IMR-90 (cell line): ENCODE data around the gene CLEC20A. TPM values are rescaled to one million over a fixed set of nuclear protein-coding genes. Genes with fewer than 3 reads are reported as not detected.
A peak's percentile ranks its signal among the peaks of the same experiment; 100 is the strongest.

Experiments
- ATAC-seq: fragments of 200-7000 bp; cut with Tn5 transposase; 2 replicates; pipeline ENCODE4 v1.9.1; 2020; ENCODE audit warnings: low read depth, mild to moderate bottlenecking, moderate library complexity
- BruUV-seq: library from RNA; stranded (reverse); fragments of 400-500 nt; replicated peaks from 2 replicates; lab custom pipeline; 2021; lab: Mats Ljungman, UMichigan
- CTCF ChIA-PET: fragments of 300-600 bp; formaldehyde crosslinking; extraction: SDS; loops from one replicate; lab custom pipeline; 2021; ENCODE audit warnings: antibody characterized with exemption; lab: Yijun Ruan, JAX
- POLR2A ChIA-PET: fragments of 300-600 bp; sonication (Branson Sonifier 250); formaldehyde crosslinking; loops from one replicate; lab custom pipeline; 2022; ENCODE audit warnings: antibody characterized with exemption; ENCODE audit not compliant: unreplicated experiment; lab: Charles Lee
- DNase-seq: peaks from one replicate; pipeline ENCODE4 v3.0.0; 2013
- H2AFZ ChIP-seq: replicated peaks from 2 replicates; pipeline ENCODE3; 2013; ENCODE audit warnings: low read length, mild to moderate bottlenecking; ENCODE audit not compliant: poor library complexity
- H2AK5ac ChIP-seq: 2 replicates; pipeline ENCODE4 v1.6.1; 2013; ENCODE audit warnings: low read depth, low read length, inconsistent platforms
- H2AK9ac ChIP-seq: replicated peaks from 2 replicates; pipeline ENCODE3; 2013; ENCODE audit warnings: mild to moderate bottlenecking, low read depth, low read length, moderate library complexity; ENCODE audit not compliant: poor library complexity
- H2BK120ac ChIP-seq: 2 replicates; pipeline ENCODE4 v1.6.1; 2013; ENCODE audit warnings: low read depth, low read length, inconsistent platforms
- H2BK15ac ChIP-seq: 3 replicates; pipeline ENCODE4 v1.6.1; 2013; ENCODE audit warnings: low read depth, low read length, inconsistent platforms
- H2BK20ac ChIP-seq: 2 replicates; pipeline ENCODE4 v1.6.1; 2013; ENCODE audit warnings: low read depth, mild to moderate bottlenecking, inconsistent platforms, low read length, moderate library complexity
- H2BK5ac ChIP-seq: 2 replicates; pipeline ENCODE4 v1.6.1; 2013; ENCODE audit warnings: mild to moderate bottlenecking, low read depth, low read length, inconsistent platforms; ENCODE audit not compliant: poor library complexity, severe bottlenecking
- H3K14ac ChIP-seq: replicated peaks from 2 replicates; pipeline ENCODE4 v1.6.1; 2013; ENCODE audit warnings: low read depth, low read length, inconsistent platforms
- H3K18ac ChIP-seq: 2 replicates; pipeline ENCODE4 v1.6.1; 2013; ENCODE audit warnings: low read depth, low read length, control low read depth
- H3K23ac ChIP-seq: 2 replicates; pipeline ENCODE4 v1.6.1; 2013; ENCODE audit warnings: low read depth, low read length, inconsistent platforms
- H3K27ac ChIP-seq: 2 replicates; pipeline ENCODE4 v1.5.1; 2013; ENCODE audit warnings: mild to moderate bottlenecking, control low read depth, low read length; ENCODE audit not compliant: insufficient read depth
- H3K27me3 ChIP-seq: 2 replicates; pipeline ENCODE4 v1.6.1; 2013; ENCODE audit warnings: low read length; ENCODE audit not compliant: control insufficient read depth, insufficient read depth
- H3K36me3 ChIP-seq: 2 replicates; pipeline ENCODE4 v1.6.1; 2013; ENCODE audit warnings: low read length, mixed read lengths; ENCODE audit not compliant: control insufficient read depth, insufficient read depth
- H3K4ac ChIP-seq: 2 replicates; pipeline ENCODE4 v1.6.1; 2013; ENCODE audit warnings: low read depth, low read length, inconsistent platforms
- H3K4me1 ChIP-seq: 2 replicates; pipeline ENCODE4 v1.6.1; 2013; ENCODE audit warnings: low read length, mixed read lengths; ENCODE audit not compliant: control insufficient read depth, insufficient read depth
- H3K4me2 ChIP-seq: 2 replicates; pipeline ENCODE4 v1.6.1; 2013; ENCODE audit warnings: low read depth, mild to moderate bottlenecking, control low read depth, low read length, moderate library complexity
- H3K4me3 ChIP-seq: 2 replicates; pipeline ENCODE4 v1.5.1; 2013; ENCODE audit warnings: low read depth, mild to moderate bottlenecking, control low read depth, low read length, moderate library complexity; ENCODE audit not compliant: insufficient read depth
- H3K56ac ChIP-seq: 2 replicates; pipeline ENCODE4 v1.6.1; 2013; ENCODE audit warnings: low read length, inconsistent platforms; ENCODE audit not compliant: insufficient read depth; ENCODE audit errors: extremely low read depth
- H3K79me1 ChIP-seq, 2 experiments: 2 replicates each; pipeline ENCODE4 v1.6.1; 2013; ENCODE audit warnings: low read length in 2 of 2, inconsistent platforms in 1 of 2, low read depth in 1 of 2
- H3K9ac ChIP-seq: 2 replicates; pipeline ENCODE4 v1.6.1; 2013; ENCODE audit warnings: low read depth, low read length, control low read depth
- H3K9me1 ChIP-seq: 2 replicates; pipeline ENCODE4 v1.6.1; 2013; ENCODE audit warnings: low read length, inconsistent platforms; ENCODE audit not compliant: insufficient read depth
- H3K9me3 ChIP-seq: 2 replicates; pipeline ENCODE4 v1.6.1; 2013; ENCODE audit warnings: low read length; ENCODE audit not compliant: control insufficient read depth, insufficient read depth
- H4K20me1 ChIP-seq: 2 replicates; pipeline ENCODE4 v1.6.1; 2013; ENCODE audit warnings: low read length, inconsistent platforms; ENCODE audit not compliant: insufficient read depth
- H4K5ac ChIP-seq: 2 replicates; pipeline ENCODE4 v1.6.1; 2013; ENCODE audit warnings: mild to moderate bottlenecking, low read depth, low read length, control low read depth
- H4K8ac ChIP-seq, 2 experiments: 2 replicates each; pipeline ENCODE4 v1.6.1; 2013; ENCODE audit warnings: low read depth in 2 of 2, low read length in 2 of 2, control low read depth in 1 of 2, inconsistent platforms in 1 of 2
- H4K91ac ChIP-seq: 2 replicates; pipeline ENCODE4 v1.6.1; 2013; ENCODE audit warnings: low read depth, low read length, inconsistent platforms; ENCODE audit not compliant: insufficient read depth
- CEBPB ChIP-seq: IDR thresholded peaks from 2 replicates; pipeline ENCODE4 v1.6.1; 2012; ENCODE audit warnings: low read depth, low read length, improper control_type of control experiment
- CTCF ChIP-seq: conservative IDR thresholded peaks from 2 replicates; pipeline ENCODE4 v1.5.1; 2012; ENCODE audit warnings: mild to moderate bottlenecking, low read depth, low read length, improper control_type of control experiment
- WGBS, 2 experiments: methylation state at CpG; one replicate each; pipeline versions ENCODE4 v1.1.5 to v1.1.7; 2013; ENCODE audit warnings: missing lambda C conversion rate in 2 of 2; ENCODE audit not compliant: insufficient read length in 1 of 2; ENCODE audit errors: extremely low coverage in 2 of 2; 5-methylcytosine and 5-hydroxymethylcytosine counted together
- dilution Hi-C: fragments of 300-500 bp; cut with HindIII; formaldehyde crosslinking; loops from one replicate; pipeline ENCODE4 v1.14.3; 2018; ENCODE audit warnings: low sequenced_read_pairs; ENCODE audit not compliant: unreplicated experiment
- in situ Hi-C: fragments of 300-500 bp; cut with MboI; formaldehyde crosslinking; loops from 3 replicates; pipeline ENCODE4 v1.14.3; 2019; ENCODE audit warnings: low sequenced_read_pairs, inconsistent platforms, mixed read lengths
- intact Hi-C: fragments of 100-400 bp; cut with micrococcal nuclease; formaldehyde crosslinking; loops from 2 replicates; pipeline ENCODE4 v1.10.0; 2022
- polyA plus RNA-seq, 3 experiments: library from polyadenylated mRNA; depleted of rRNA; stranded (reverse); fragments of >200 nt; gene quantifications; 2 replicates each; pipeline ENCODE4 v1.2.3, GENCODE V29; 2012; ENCODE audit warnings: low replicate concordance in 1 of 3
- total RNA-seq: library from RNA; depleted of rRNA; stranded (reverse); fragments of >200 nt; gene quantifications from 2 replicates; pipeline ENCODE4 v1.2.3, GENCODE V29; 2012

CLEC20A gene
- total and polyA plus RNA-seq, 2 of the 4 experiments (the other 2 are of a cell fraction) = not detected

DNA sequence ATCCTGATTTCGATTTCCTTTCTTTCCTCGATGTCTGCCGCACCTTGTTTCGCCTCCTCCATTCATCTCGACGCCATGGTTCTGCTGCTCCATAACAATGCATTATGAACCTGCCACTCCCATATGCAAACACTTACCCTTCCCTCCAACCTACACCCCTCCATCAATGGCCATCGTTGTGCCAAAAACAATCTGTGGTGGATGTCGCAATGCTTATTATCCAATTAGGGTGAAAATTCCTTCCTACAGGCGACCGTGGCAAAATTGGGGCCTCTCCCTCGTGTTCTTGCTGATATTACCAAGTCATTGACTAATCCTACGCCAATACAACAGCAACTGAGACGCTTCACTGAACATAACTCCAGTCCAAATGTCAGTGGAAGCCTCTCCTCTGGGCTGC lies 40.3 kb downstream of the CLEC20A start:
- H3K4me2 ChIP-seq = no peak overlapping the region
- in situ Hi-C loops = no loop called here
- ChIA-PET POLR2A (no interaction called here), CTCF (interaction anchor here (0.5 kb wide), 1 partner anchor 44 kb away, joined by 5 read pairs; no protein-coding TSS in a partner anchor)
- no TSS peak for BruUV-seq
- H3K18ac ChIP-seq = no peak overlapping the region
- no peak overlapping the region for H2AK9ac ChIP-seq
- H3K4me1 ChIP-seq = peaks cover 8% of the 10 kb centered on the region
- H2BK15ac ChIP-seq = no peak overlapping the region
- no peak overlapping the region for H3K23ac ChIP-seq
- no peaks in the 10 kb centered on the region for H3K27me3 ChIP-seq
- DNase-seq = no peak
- no peaks in the 10 kb centered on the region for H3K9me3 ChIP-seq
- H4K20me1 ChIP-seq = no peaks in the 10 kb centered on the region
- peaks cover 0 to 9% of the 10 kb centered on the region in 2 experiments; a peak in 1 of 4 replicates for H3K79me1 ChIP-seq
- no peak overlapping the region for H2AFZ ChIP-seq
- WGBS, 2 experiments = 97% methylated on average over 5 of the region's 13 CpGs; no CpG with 5 or more reads in 1 of the 2 experiments
- no peak for ATAC-seq
- H2BK5ac ChIP-seq = no peak overlapping the region
- H3K27ac ChIP-seq = no peak overlapping the region
- H2BK120ac ChIP-seq = no peak overlapping the region
- H3K14ac ChIP-seq = no peak overlapping the region
- dilution Hi-C loops = no loop called here
- H4K8ac ChIP-seq = no peak overlapping the region
- intact Hi-C loops = no loop called here
- H4K91ac ChIP-seq = no peak overlapping the region
- no peak overlapping the region for H3K4ac ChIP-seq
- no peak overlapping the region for H3K4me3 ChIP-seq
- H3K9ac ChIP-seq = no peak overlapping the region
- TF ChIP-seq CEBPB (peak; percentile 79), CTCF (no peak)
- no peak overlapping the region for H2AK5ac ChIP-seq
- H3K56ac ChIP-seq = no peak overlapping the region
- H3K9me1 ChIP-seq = peaks cover 8% of the 10 kb centered on the region; the same call in 1 of the 2 replicates
- H3K36me3 ChIP-seq = peaks cover 8% of the 10 kb centered on the region
- no peak overlapping the region for H2BK20ac ChIP-seq
- no peak overlapping the region for H4K5ac ChIP-seq
